NT2/D1 (cell line): ENCODE measurements around the gene GPC6.

ENCODE experiments used
- DNase-seq: peaks from one replicate; pipeline ENCODE4 v3.0.0-alpha.2; 2011; ENCODE audit warnings: low read depth, low spot score
- H3K27me3 ChIP-seq: 2 replicates; pipeline ENCODE4 v1.6.0; 2011; ENCODE audit warnings: mild to moderate bottlenecking; ENCODE audit not compliant: insufficient read length, insufficient read depth
- H3K36me3 ChIP-seq: 2 replicates; pipeline ENCODE4 v1.6.1; 2011; ENCODE audit warnings: mild to moderate bottlenecking, low read length, mixed read lengths; ENCODE audit not compliant: insufficient read depth, insufficient read length
- H3K4me1 ChIP-seq: 2 replicates; pipeline ENCODE4 v1.5.1; 2011; ENCODE audit not compliant: insufficient read depth, insufficient read length
- H3K4me3 ChIP-seq: 2 replicates; pipeline ENCODE4 v1.5.1; 2011; ENCODE audit warnings: low read depth; ENCODE audit not compliant: insufficient read length
- H3K9ac ChIP-seq: 2 replicates; pipeline ENCODE4 v1.6.0; 2011; ENCODE audit warnings: low read depth; ENCODE audit not compliant: insufficient read length
- H3K9me3 ChIP-seq: 2 replicates; pipeline ENCODE4 v1.5.1; 2011; ENCODE audit warnings: mild to moderate bottlenecking, low read length; ENCODE audit not compliant: insufficient read depth
- SUZ12 ChIP-seq: IDR thresholded peaks from 2 replicates; pipeline ENCODE4 v1.6.1; 2011; ENCODE audit not compliant: insufficient read length, insufficient read depth; ENCODE audit errors: extremely low read depth
- YY1 ChIP-seq: IDR thresholded peaks from 2 replicates; pipeline ENCODE4 v1.6.1; 2011; ENCODE audit not compliant: insufficient read length, insufficient read depth
- ZNF274 ChIP-seq: IDR thresholded peaks from 2 replicates; pipeline ENCODE4 v1.6.1; 2011; ENCODE audit warnings: mild to moderate bottlenecking, low read depth, low read length

The GPC6 gene

DNA sequence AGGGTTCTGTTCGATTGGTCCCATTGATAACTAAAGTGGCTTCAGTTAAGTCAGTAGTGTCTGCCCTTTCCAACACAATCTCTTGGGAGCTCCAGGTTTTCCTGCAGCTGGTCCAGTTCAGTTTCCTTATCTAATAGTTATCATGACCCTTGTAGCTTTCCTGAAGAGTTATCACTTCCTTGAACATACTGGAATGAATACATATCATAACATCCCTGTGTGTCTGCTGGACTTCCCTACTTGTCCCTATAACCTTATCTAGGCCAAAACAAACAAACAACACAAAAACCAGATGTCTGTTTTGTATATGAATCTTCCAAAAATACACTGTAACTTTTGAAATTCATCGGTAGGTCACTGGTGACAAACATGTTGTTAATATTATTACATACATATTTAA is 1085.3 kb downstream of the GPC6 start:
- no peak for DNase-seq
- Histone ChIP-seq H3K36me3 (no peaks in the 10 kb centered on the region), H3K4me3 (no peak overlapping the region), H3K27me3 (no peaks in the 10 kb centered on the region), H3K9ac (no peak overlapping the region), H3K4me1 (no peaks in the 10 kb centered on the region), H3K9me3 (no peaks in the 10 kb centered on the region)
- TF ChIP-seq ZNF274 (no peak), SUZ12 (no peak), YY1 (no peak)

DNA sequence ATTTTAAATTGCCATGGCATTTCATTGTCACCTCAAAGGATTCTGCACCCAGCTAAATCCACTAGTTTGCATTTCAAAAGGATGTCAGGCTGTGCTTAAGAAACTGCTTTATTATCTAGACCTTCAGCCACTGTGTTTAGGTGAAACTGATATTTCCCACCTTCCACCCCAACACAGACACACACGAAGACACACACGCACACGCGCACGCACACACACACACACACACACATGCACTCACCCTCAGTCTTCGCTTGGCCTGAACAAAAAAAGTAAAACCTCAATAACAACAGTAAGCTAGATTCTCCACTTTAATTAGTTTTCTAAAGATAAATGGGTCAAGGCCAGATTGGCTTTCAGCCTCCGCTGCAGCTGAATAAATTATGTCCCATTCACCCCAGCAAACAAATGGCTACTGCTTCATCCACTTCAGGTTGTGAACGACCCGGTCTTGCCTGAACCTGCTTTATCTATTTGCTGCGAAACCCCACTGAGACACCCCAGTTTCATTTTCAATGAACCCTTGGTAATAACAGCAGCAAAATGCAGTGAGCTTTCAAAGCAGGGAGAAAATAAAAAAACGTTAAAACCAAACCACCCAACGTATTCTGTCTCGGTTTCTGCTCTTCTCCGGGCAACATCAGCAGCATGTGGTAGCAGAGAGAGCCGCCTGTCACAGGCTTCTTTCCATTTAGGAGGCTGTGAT is 1086.1 kb downstream of the GPC6 start:
- no peaks in the 10 kb centered on the region for H3K4me1 ChIP-seq
- DNase-seq = peak; percentile 25
- no peak for TF ChIP-seq SUZ12
- TF ChIP-seq YY1 = no peak
- TF ChIP-seq ZNF274 = no peak
- H3K36me3 ChIP-seq = no peaks in the 10 kb centered on the region
- H3K9ac ChIP-seq = no peak overlapping the region
- H3K27me3 ChIP-seq = no peaks in the 10 kb centered on the region
- H3K4me3 ChIP-seq = no peak overlapping the region
- H3K9me3 ChIP-seq = no peaks in the 10 kb centered on the region

DNA sequence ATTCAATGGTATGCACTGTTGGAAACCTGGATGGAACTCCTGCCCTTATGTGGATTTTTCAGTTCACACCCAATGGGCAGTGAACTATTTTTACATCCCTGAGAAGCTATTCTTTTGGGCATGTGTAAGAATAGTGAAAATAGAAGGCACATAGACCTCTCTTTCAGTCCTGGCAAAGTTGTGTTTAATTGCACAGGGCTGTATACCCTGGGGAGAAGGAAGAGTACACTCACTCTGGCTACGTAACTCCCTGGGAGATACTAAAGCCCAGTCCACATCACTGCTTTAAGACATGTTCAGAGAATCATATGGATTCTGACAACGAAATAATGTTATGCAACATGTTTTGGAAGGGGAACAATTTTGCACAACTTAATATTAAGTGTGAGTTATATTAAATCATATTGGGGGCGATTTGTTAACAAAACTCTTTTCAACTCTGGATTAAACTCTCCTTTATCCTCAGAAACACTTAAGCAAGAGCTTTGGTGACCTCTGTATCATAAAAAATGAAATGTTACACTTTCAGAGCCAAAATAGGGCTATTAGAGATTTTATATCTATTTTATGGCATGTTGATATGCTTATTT is 1086.8 kb downstream of the GPC6 start:
- DNase-seq = no peak
- H3K9ac ChIP-seq = no peak overlapping the region
- no peaks in the 10 kb centered on the region for H3K27me3 ChIP-seq
- H3K4me3 ChIP-seq = no peak overlapping the region
- H3K4me1 ChIP-seq = no peaks in the 10 kb centered on the region
- H3K36me3 ChIP-seq = no peaks in the 10 kb centered on the region
- TF ChIP-seq YY1 (no peak), ZNF274 (no peak), SUZ12 (no peak)
- H3K9me3 ChIP-seq = no peaks in the 10 kb centered on the region

DNA sequence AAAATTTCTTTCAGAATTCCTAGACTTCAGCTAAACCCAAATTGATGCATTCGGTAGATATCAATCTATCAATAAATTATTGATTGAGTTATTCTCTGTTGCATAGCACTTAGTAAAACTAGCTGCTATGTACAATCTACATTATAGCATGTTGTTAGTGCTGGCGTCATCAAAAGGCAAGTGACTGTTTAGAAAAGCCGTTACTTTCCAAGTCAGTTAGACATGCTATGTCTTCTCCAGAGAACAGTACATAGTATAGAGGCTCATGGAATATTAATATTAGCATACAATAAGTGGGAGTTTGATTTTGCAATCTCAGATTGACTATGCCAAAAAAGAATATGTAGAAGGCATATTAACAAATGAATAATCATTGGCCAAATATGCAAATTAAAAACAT is 1087.3 kb downstream of the GPC6 start:
- DNase-seq = no peak
- H3K4me1 ChIP-seq = no peaks in the 10 kb centered on the region
- H3K36me3 ChIP-seq = no peaks in the 10 kb centered on the region
- TF ChIP-seq YY1 = no peak
- TF ChIP-seq SUZ12 = no peak
- TF ChIP-seq ZNF274 = no peak
- no peak overlapping the region for H3K4me3 ChIP-seq
- no peaks in the 10 kb centered on the region for H3K27me3 ChIP-seq
- H3K9ac ChIP-seq = no peak overlapping the region
- no peaks in the 10 kb centered on the region for H3K9me3 ChIP-seq

DNA sequence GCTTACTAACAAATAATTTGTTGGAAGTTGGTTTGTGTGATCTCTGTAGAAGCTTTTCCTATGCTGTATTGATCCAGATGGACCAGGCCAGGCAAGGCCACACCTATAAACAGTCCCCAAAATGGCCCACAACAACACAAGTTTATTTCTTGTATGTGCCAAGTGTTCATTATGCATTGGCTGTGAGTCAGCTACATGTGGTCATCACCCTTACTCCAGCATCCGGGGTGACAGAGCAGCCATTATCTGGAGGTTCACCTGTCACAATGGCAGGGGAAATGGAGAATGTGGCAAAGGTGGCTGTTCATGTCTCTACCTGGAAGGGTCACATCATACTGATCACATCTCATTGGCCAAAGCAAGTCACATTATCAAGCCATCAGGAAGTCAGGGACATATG is 1088.6 kb downstream of the GPC6 start:
- no peaks in the 10 kb centered on the region for H3K4me1 ChIP-seq
- DNase-seq = no peak
- TF ChIP-seq YY1 (no peak), ZNF274 (no peak), SUZ12 (no peak)
- H3K27me3 ChIP-seq = no peaks in the 10 kb centered on the region
- no peaks in the 10 kb centered on the region for H3K9me3 ChIP-seq
- no peak overlapping the region for H3K4me3 ChIP-seq
- no peaks in the 10 kb centered on the region for H3K36me3 ChIP-seq
- no peak overlapping the region for H3K9ac ChIP-seq

DNA sequence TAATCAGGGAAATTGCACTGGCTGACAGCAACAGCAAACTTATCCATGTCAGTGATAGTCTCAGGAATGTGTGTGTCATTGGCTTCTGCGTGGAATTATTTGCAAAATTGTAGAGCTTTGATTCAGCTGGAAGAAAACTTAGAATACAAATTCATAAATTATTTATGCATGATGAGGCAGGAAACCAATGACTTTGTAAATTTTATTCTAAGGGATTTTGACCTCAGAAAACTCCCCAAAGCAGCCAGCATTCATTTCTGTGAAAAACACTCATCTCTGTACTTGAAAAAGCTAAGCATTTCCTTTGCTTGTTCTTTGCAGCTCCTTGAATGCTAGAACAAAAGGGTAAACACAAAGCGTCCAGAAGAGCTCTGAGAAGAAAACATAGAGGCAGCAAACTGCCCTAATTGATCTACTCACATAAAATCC is 1090.5 kb downstream of the GPC6 start:
- no peak overlapping the region for H3K4me3 ChIP-seq
- H3K9me3 ChIP-seq = no peaks in the 10 kb centered on the region
- DNase-seq = no peak
- H3K36me3 ChIP-seq = no peaks in the 10 kb centered on the region
- TF ChIP-seq ZNF274 = no peak
- TF ChIP-seq SUZ12 = no peak
- no peak for TF ChIP-seq YY1
- H3K9ac ChIP-seq = no peak overlapping the region
- no peaks in the 10 kb centered on the region for H3K27me3 ChIP-seq
- no peaks in the 10 kb centered on the region for H3K4me1 ChIP-seq

DNA sequence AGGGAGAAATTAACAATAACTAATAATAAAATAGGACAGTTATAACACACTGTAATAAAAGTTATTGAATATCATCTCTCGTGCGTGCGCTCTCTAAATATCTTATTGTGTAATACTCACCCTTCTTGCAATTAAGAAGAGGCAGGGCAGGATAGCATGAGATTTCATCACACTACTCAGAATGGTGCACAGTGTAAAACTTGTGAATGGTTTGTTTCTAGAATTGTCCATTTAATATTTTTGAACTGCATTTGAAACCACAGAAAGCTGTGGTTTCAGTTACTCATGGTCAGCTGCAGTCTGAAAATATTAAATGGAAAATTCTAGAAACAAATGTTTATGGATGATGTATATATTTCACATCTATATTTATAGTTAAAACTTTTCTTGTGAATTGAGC is 1091.8 kb downstream of the GPC6 start:
- TF ChIP-seq ZNF274 (no peak), YY1 (no peak), SUZ12 (no peak)
- no peaks in the 10 kb centered on the region for H3K36me3 ChIP-seq
- H3K4me1 ChIP-seq = no peaks in the 10 kb centered on the region
- no peaks in the 10 kb centered on the region for H3K9me3 ChIP-seq
- no peak for DNase-seq
- H3K4me3 ChIP-seq = no peak overlapping the region
- H3K27me3 ChIP-seq = no peaks in the 10 kb centered on the region
- H3K9ac ChIP-seq = no peak overlapping the region
